Panc1 (cell line): Measurements from ENCODE around the gene UBD. TPM values are rescaled to one million over a fixed set of nuclear protein-coding genes. Genes with fewer than 3 reads are reported as not detected.

Experiments used
- ATAC-seq: fragments of 200-7000 bp; cut with Tn5 transposase; 2 replicates; pipeline ENCODE4 v1.9.1; 2020; ENCODE audit warnings: mild to moderate bottlenecking, moderate library complexity
- BruUV-seq: library from RNA; stranded (reverse); fragments of 400-500 nt; replicated peaks from 2 replicates; lab custom pipeline; 2021; lab: Mats Ljungman, UMichigan
- CTCF ChIA-PET: fragments of 300-600 bp; sonication (Branson Sonifier 250); formaldehyde crosslinking; loops from one replicate; lab custom pipeline; 2022; ENCODE audit warnings: antibody characterized with exemption; lab: Charles Lee
- POLR2A ChIA-PET: fragments of 300-600 bp; sonication (Branson Sonifier 250); formaldehyde crosslinking; loops from one replicate; lab custom pipeline; 2022; ENCODE audit warnings: antibody characterized with exemption; lab: Charles Lee
- DNase-seq: peaks from one replicate; pipeline ENCODE4 v3.0.0-alpha.2; 2010; ENCODE audit warnings: low read depth, low spot score
- H3K27ac ChIP-seq: 2 replicates; pipeline ENCODE4 v1.5.1; 2011; ENCODE audit warnings: mild to moderate bottlenecking, low read length, inconsistent platforms
- H3K27me3 ChIP-seq: fragments of 200-500 bp; sonication (Bioruptor generic); 2 replicates; pipeline ENCODE4 v1.6.0; 2014; ENCODE audit warnings: low read length, inconsistent platforms; ENCODE audit not compliant: control insufficient read depth, insufficient read depth
- H3K36me3 ChIP-seq: fragments of 200-500 bp; sonication (Bioruptor generic); 2 replicates; pipeline ENCODE4 v1.5.1; 2014; ENCODE audit warnings: inconsistent platforms, mild to moderate bottlenecking, low read length, moderate library complexity; ENCODE audit not compliant: control insufficient read depth, insufficient read depth
- H3K4me1 ChIP-seq: 2 replicates; pipeline ENCODE4 v1.5.1; 2011; ENCODE audit warnings: inconsistent platforms, mild to moderate bottlenecking, low read length, moderate library complexity; ENCODE audit not compliant: control insufficient read depth, insufficient read depth
- H3K4me3 ChIP-seq, 2 experiments: 2 replicates each; pipeline ENCODE4 v1.5.1; 2011 to 2012; ENCODE audit warnings: low read depth in 2 of 2, low read length in 2 of 2, mild to moderate bottlenecking in 2 of 2, inconsistent platforms in 1 of 2, moderate library complexity in 1 of 2
- H3K9me3 ChIP-seq: fragments of 200-500 bp; sonication (Bioruptor generic); 2 replicates; pipeline ENCODE4 v1.5.1; 2014; ENCODE audit warnings: low read depth, mild to moderate bottlenecking, inconsistent platforms, low read length, moderate library complexity; ENCODE audit not compliant: control insufficient read depth, insufficient read depth
- POLR2AphosphoS5 ChIP-seq: IDR thresholded peaks from 2 replicates; pipeline ENCODE4 v1.6.1; 2012; ENCODE audit warnings: mild to moderate bottlenecking, low read depth, low read length, moderate library complexity
- SIN3A ChIP-seq: IDR thresholded peaks from 2 replicates; pipeline ENCODE4 v1.6.1; 2012; ENCODE audit warnings: low read depth, mild to moderate bottlenecking, low read length, moderate library complexity, borderline replicate concordance; ENCODE audit not compliant: insufficient read depth
- TCF7L2 ChIP-seq: IDR thresholded peaks from 2 replicates; pipeline ENCODE4 v1.6.1; 2011; ENCODE audit warnings: mild to moderate bottlenecking, low read depth, low read length, inconsistent platforms
- in situ Hi-C: cut with HindIII; loops from 2 replicates; pipeline ENCODE4 v1.10.0; 2016; ENCODE audit warnings: low sequenced_read_pairs, low pct_unique_long_range_greater_than_20kb
- intact Hi-C: fragments of 100-400 bp; cut with micrococcal nuclease; formaldehyde crosslinking; loops from one replicate; pipeline ENCODE4 v1.10.0; 2022; ENCODE audit not compliant: unreplicated experiment
- total RNA-seq: library from RNA; stranded (reverse); gene quantifications from one replicate; pipeline ENCODE4 v1.2.1, GENCODE V29; 2021; ENCODE audit not compliant: unreplicated experiment
- TF ChIP-seq, protein P1 (sequence below): fragments of 450-650 bp; IDR thresholded peaks from 2 replicates; pipeline ENCODE4 v1.5.1; 2017; ENCODE audit warnings: mild to moderate bottlenecking
- TF ChIP-seq, protein P2 (sequence below), 2 experiments: IDR thresholded peaks; 2 replicates each; pipeline ENCODE4 v1.6.1; 2011 to 2012; ENCODE audit warnings: low read depth in 2 of 2, control low read depth in 1 of 2, low read length in 1 of 2, mild to moderate bottlenecking in 1 of 2, moderate library complexity in 1 of 2; ENCODE audit not compliant: insufficient read depth in 1 of 2

UBD gene
- total RNA-seq, 1 experiment from 2014 or later = 0.54 TPM

DNA sequence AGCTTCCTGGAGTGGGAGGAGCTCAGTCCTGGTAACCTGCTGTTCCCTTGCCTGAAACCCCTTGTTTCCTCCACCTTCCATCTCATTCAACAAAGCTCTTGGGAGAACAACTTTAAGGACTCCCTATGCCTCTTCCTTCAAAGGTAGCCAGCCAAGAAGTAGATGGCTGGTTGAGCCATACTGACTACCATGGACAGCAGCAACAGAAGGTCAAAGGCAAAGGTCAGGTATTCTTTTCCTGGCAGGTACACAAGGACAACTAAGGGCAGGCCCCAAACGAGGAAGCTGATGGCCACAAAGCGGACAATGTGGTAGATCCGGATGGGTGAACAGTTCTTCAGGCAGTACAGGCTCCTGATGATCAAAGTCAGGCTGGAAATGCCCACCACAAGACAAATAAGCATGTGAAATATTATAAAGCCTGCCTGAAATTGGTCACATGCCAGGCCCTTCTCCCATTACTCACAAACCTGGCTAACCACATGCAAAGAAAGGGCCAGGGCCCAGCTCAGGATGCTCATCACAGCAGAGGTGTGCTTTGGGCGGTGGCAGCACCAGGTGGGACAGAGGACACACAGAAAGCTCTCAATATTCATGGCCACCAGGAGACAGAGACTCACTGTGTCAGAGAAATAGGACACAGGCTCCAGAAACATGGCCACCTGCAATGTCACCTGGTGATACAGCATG is 21.7 kb downstream of the UBD start:
- no peak for DNase-seq
- TF ChIP-seq, protein P1, sequence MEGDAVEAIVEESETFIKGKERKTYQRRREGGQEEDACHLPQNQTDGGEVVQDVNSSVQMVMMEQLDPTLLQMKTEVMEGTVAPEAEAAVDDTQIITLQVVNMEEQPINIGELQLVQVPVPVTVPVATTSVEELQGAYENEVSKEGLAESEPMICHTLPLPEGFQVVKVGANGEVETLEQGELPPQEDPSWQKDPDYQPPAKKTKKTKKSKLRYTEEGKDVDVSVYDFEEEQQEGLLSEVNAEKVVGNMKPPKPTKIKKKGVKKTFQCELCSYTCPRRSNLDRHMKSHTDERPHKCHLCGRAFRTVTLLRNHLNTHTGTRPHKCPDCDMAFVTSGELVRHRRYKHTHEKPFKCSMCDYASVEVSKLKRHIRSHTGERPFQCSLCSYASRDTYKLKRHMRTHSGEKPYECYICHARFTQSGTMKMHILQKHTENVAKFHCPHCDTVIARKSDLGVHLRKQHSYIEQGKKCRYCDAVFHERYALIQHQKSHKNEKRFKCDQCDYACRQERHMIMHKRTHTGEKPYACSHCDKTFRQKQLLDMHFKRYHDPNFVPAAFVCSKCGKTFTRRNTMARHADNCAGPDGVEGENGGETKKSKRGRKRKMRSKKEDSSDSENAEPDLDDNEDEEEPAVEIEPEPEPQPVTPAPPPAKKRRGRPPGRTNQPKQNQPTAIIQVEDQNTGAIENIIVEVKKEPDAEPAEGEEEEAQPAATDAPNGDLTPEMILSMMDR = no peak
- TF ChIP-seq TCF7L2 (no peak), SIN3A (no peak), POLR2AphosphoS5 (no peak)
- TF ChIP-seq, protein P2, sequence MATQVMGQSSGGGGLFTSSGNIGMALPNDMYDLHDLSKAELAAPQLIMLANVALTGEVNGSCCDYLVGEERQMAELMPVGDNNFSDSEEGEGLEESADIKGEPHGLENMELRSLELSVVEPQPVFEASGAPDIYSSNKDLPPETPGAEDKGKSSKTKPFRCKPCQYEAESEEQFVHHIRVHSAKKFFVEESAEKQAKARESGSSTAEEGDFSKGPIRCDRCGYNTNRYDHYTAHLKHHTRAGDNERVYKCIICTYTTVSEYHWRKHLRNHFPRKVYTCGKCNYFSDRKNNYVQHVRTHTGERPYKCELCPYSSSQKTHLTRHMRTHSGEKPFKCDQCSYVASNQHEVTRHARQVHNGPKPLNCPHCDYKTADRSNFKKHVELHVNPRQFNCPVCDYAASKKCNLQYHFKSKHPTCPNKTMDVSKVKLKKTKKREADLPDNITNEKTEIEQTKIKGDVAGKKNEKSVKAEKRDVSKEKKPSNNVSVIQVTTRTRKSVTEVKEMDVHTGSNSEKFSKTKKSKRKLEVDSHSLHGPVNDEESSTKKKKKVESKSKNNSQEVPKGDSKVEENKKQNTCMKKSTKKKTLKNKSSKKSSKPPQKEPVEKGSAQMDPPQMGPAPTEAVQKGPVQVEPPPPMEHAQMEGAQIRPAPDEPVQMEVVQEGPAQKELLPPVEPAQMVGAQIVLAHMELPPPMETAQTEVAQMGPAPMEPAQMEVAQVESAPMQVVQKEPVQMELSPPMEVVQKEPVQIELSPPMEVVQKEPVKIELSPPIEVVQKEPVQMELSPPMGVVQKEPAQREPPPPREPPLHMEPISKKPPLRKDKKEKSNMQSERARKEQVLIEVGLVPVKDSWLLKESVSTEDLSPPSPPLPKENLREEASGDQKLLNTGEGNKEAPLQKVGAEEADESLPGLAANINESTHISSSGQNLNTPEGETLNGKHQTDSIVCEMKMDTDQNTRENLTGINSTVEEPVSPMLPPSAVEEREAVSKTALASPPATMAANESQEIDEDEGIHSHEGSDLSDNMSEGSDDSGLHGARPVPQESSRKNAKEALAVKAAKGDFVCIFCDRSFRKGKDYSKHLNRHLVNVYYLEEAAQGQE (IDR thresholded peaks at IDR 0.05; ENCODE audit: insufficient read depth in 1 of 2, low read depth in 2 of 2, low read length in 1 of 2) = peak; percentile 57 to 69; a peak in 2 of 4 replicates
- CTCF ChIA-PET = no interaction called here
- in situ Hi-C loops (no loop called here), intact Hi-C loops (no loop called here)
- no peaks in the 10 kb centered on the region for H3K4me1 ChIP-seq
- H3K4me3 ChIP-seq = no peak overlapping the region
- no TSS peak for BruUV-seq
- H3K27ac ChIP-seq = no peak overlapping the region
- H3K27me3 ChIP-seq = peaks cover 2% of the 10 kb centered on the region; the same call in 1 of the 2 replicates
- H3K9me3 ChIP-seq = no peaks in the 10 kb centered on the region
- no peak for ATAC-seq
- POLR2A ChIA-PET = no interaction called here
- H3K36me3 ChIP-seq = no peaks in the 10 kb centered on the region

DNA sequence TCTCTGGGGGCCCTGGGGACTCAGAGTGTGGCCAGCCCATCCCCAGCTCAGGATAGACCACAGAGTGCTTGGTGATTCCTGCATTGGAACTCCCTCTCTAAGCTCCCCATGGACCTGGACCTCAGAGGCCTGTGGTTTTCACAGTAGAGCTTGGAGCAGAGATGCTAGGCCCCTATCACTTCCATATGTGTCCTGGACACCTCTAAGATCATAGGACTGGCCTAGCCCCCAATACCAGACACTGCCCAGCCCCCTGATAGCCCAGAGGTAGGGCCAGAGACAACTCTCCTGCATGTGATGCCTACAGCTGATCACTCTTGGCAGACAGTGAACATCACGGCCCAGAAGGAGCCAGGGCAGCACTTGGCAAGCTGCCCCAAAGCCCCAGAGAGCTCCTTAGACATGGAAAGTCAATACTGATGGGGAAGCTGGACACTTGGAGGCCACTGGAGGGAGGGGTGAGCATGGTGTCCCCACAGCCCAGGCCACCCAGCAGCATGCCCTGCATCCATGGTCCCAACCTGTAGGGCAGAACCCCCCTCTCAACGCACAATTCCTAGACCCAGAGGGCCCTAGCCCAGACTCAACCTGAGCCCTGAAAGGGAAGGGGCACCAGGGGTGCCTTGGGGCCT is 27.1 kb downstream of the UBD start:
- H3K36me3 ChIP-seq = no peaks in the 10 kb centered on the region
- in situ Hi-C loops = no loop called here
- ChIA-PET POLR2A (interaction anchor here (0.6 kb wide), 1 partner anchor 530 kb away, joined by 8 read pairs; no protein-coding TSS in a partner anchor), CTCF (no interaction called here)
- no TSS peak for BruUV-seq
- no peak overlapping the region for H3K27ac ChIP-seq
- ATAC-seq (no peak), DNase-seq (no peak)
- no peaks in the 10 kb centered on the region for H3K4me1 ChIP-seq
- H3K4me3 ChIP-seq = no peak overlapping the region
- no peaks in the 10 kb centered on the region for H3K27me3 ChIP-seq
- no peaks in the 10 kb centered on the region for H3K9me3 ChIP-seq
- intact Hi-C loops = no loop called here
- TF ChIP-seq TCF7L2 = no peak
- TF ChIP-seq POLR2AphosphoS5 = no peak
- TF ChIP-seq, protein P1 = no peak
- TF ChIP-seq, protein P2 (IDR thresholded peaks at IDR 0.05; ENCODE audit: insufficient read depth in 1 of 2, low read depth in 2 of 2, low read length in 1 of 2) = no peak
- TF ChIP-seq SIN3A = no peak
